GM18951 (cell line): ENCODE measurements around the gene TTC3.

Experiments
- POLR2A ChIP-seq: IDR thresholded peaks from 4 replicates; pipeline ENCODE4 v1.6.1; 2011; ENCODE audit warnings: mild to moderate bottlenecking; ENCODE audit not compliant: insufficient read length, insufficient read depth; ENCODE audit errors: extremely low read depth
- in situ Hi-C: fragments of 300-500 bp; cut with MboI; formaldehyde crosslinking; loops from one replicate; pipeline ENCODE4 v1.12.0; 2022; ENCODE audit warnings: low sequenced_read_pairs, mixed read lengths, inconsistent platforms; ENCODE audit not compliant: unreplicated experiment

Gene TTC3

GRCh38 chr21:37072274-37072987 is 623 bp upstream of the TTC3 start:
- in situ Hi-C loops, result no loop called here
- TF ChIP-seq POLR2A, result no peak

GRCh38 chr21:37073417-37074196 is 553 bp downstream of the TTC3 start:
- in situ Hi-C loops, result no loop called here
- TF ChIP-seq POLR2A, result no peak

GRCh38 chr21:37074197-37074510 is 1.1 kb downstream of the TTC3 start:
- in situ Hi-C loops, result no loop called here

GRCh38 chr21:37074546-37074945 is 1.5 kb downstream of the TTC3 start:
- in situ Hi-C loops, result no loop called here

More at GRCh38 chr21:37074197-37074510, 1.1 kb downstream of the TTC3 start:
- TF ChIP-seq POLR2A, result no peak

GRCh38 chr21:37075214-37075770 is 2.2 kb downstream of the TTC3 start:
- TF ChIP-seq POLR2A, result no peak
- in situ Hi-C loops, result no loop called here

More at GRCh38 chr21:37074546-37074945, 1.5 kb downstream of the TTC3 start:
- no peak for TF ChIP-seq POLR2A

- in situ Hi-C loops, result no loop called here
- TF ChIP-seq POLR2A, result no peak
Observed at GRCh38 chr21:37076087-37076850, 3.2 kb downstream of the TTC3 start.

- in situ Hi-C loops, result no loop called here
Observed at GRCh38 chr21:37077403-37077802, 4.3 kb downstream of the TTC3 start.

GRCh38 chr21:37079211-37079824 is 6.3 kb downstream of the TTC3 start:
- in situ Hi-C loops, result no loop called here
- no peak for TF ChIP-seq POLR2A

More at GRCh38 chr21:37077403-37077802, 4.3 kb downstream of the TTC3 start:
- no peak for TF ChIP-seq POLR2A

- no peak for TF ChIP-seq POLR2A
- in situ Hi-C loops, result no loop called here
Observed at GRCh38 chr21:37082375-37082774, 9.3 kb downstream of the TTC3 start.

GRCh38 chr21:37082856-37083528 is 9.9 kb downstream of the TTC3 start:
- in situ Hi-C loops, result no loop called here
- TF ChIP-seq POLR2A, result no peak

GRCh38 chr21:37085726-37086125 is 12.7 kb downstream of the TTC3 start:
- TF ChIP-seq POLR2A, result no peak
- in situ Hi-C loops, result no loop called here

- in situ Hi-C loops, result no loop called here
Observed at GRCh38 chr21:37087188-37087587, 14.1 kb downstream of the TTC3 start.

GRCh38 chr21:37088186-37088735 is 15.2 kb downstream of the TTC3 start:
- TF ChIP-seq POLR2A, result no peak
- in situ Hi-C loops, result no loop called here

More at GRCh38 chr21:37087188-37087587, 14.1 kb downstream of the TTC3 start:
- TF ChIP-seq POLR2A, result no peak
